GM23338 (cell line): ENCODE data around the gene BDH1. TPM values are rescaled to one million over a fixed set of nuclear protein-coding genes. Genes with fewer than 3 reads are reported as not detected.

ENCODE experiments used
- ATAC-seq: fragments of 200-7000 bp; cut with Tn5 transposase; 3 replicates; pipeline ENCODE4 v1.9.1; 2020
- DNase-seq: peaks from one replicate; pipeline ENCODE4 v3.0.0-alpha.2; 2015; ENCODE audit warnings: low spot score
- H2AFZ ChIP-seq: fragments of 200-600 bp; sonication (generic); 2 replicates; pipeline ENCODE4 v1.8.0; 2016; ENCODE audit warnings: antibody characterized with exemption, mild to moderate bottlenecking, moderate library complexity
- H3F3A ChIP-seq: fragments of 200-600 bp; sonication (generic); replicated peaks from 2 replicates; pipeline ENCODE4 v1.8.0; 2017; ENCODE audit warnings: antibody characterized with exemption, mixed run types, low read depth
- H3K27ac ChIP-seq: fragments of 200-600 bp; sonication (generic); 2 replicates; pipeline ENCODE4 v1.6.1; 2016; ENCODE audit warnings: low read depth
- H3K27me3 ChIP-seq: fragments of 200-600 bp; sonication (generic); 2 replicates; pipeline ENCODE4 v1.8.0; 2016; ENCODE audit warnings: mild to moderate bottlenecking, mixed run types, moderate library complexity; ENCODE audit not compliant: insufficient read depth
- H3K36me3 ChIP-seq: fragments of 200-600 bp; sonication (generic); 2 replicates; pipeline ENCODE4 v1.8.0; 2016; ENCODE audit warnings: mild to moderate bottlenecking; ENCODE audit not compliant: insufficient read depth
- H3K4me1 ChIP-seq: fragments of 200-600 bp; sonication (generic); 2 replicates; pipeline ENCODE4 v1.8.0; 2016; ENCODE audit warnings: mild to moderate bottlenecking, moderate library complexity; ENCODE audit not compliant: insufficient read depth
- H3K4me2 ChIP-seq: fragments of 200-600 bp; sonication (generic); 2 replicates; pipeline ENCODE4 v1.7.1; 2017; ENCODE audit warnings: mixed run types
- H3K4me3 ChIP-seq: fragments of 200-600 bp; sonication (generic); 2 replicates; pipeline ENCODE4 v1.6.1; 2016; ENCODE audit warnings: mixed run types
- H3K79me2 ChIP-seq: fragments of 200-600 bp; sonication (generic); replicated peaks from 2 replicates; pipeline ENCODE4 v1.8.0; 2017; ENCODE audit warnings: mild to moderate bottlenecking; ENCODE audit not compliant: insufficient read depth
- H3K9me2 ChIP-seq: fragments of 200-600 bp; sonication (generic); 2 replicates; pipeline ENCODE4 v1.8.0; 2017; ENCODE audit not compliant: insufficient read depth
- H4K20me1 ChIP-seq: fragments of 200-600 bp; sonication (generic); replicated peaks from 2 replicates; pipeline ENCODE4 v1.8.0; 2017; ENCODE audit warnings: mild to moderate bottlenecking; ENCODE audit not compliant: insufficient read depth
- H3K27ac Mint-ChIP-seq: 2 replicates; pipeline ENCODE4 v1.8.0; 2020; ENCODE audit warnings: inconsistent platforms, mild to moderate bottlenecking, moderate library complexity, mixed read lengths
- H3K27me3 Mint-ChIP-seq: 3 replicates; pipeline ENCODE4 v1.8.0; 2022; ENCODE audit warnings: low read depth, mild to moderate bottlenecking, moderate library complexity, mixed read lengths, inconsistent platforms; ENCODE audit not compliant: insufficient read depth, poor library complexity
- H3K36me3 Mint-ChIP-seq: 3 replicates; pipeline ENCODE4 v1.8.0; 2021; ENCODE audit warnings: low read depth, mild to moderate bottlenecking, inconsistent platforms, moderate library complexity, mixed read lengths
- H3K4me1 Mint-ChIP-seq: 3 replicates; pipeline ENCODE4 v1.8.0; 2020; ENCODE audit warnings: mild to moderate bottlenecking, inconsistent platforms, mixed read lengths
- H3K4me3 Mint-ChIP-seq: 3 replicates; pipeline ENCODE4 v1.8.0; 2021; ENCODE audit warnings: moderate library complexity, mild to moderate bottlenecking, inconsistent platforms, mixed read lengths
- H3K9me3 Mint-ChIP-seq: 3 replicates; pipeline ENCODE4 v1.8.0; 2020; ENCODE audit warnings: moderate library complexity, mild to moderate bottlenecking, inconsistent platforms, mixed read lengths
- CREB1 ChIP-seq: fragments of 250-450 bp; sonication (Bioruptor Pico); IDR thresholded peaks from 2 replicates; pipeline ENCODE4 v1.5.0; 2020; ENCODE audit warnings: low read depth, mild to moderate bottlenecking, moderate library complexity
- EZH2 ChIP-seq: fragments of 200-600 bp; sonication (generic); IDR thresholded peaks from one replicate; pipeline ENCODE4 v1.8.0; 2017; ENCODE audit warnings: antibody characterized with exemption, mild to moderate bottlenecking, low read depth; ENCODE audit not compliant: unreplicated experiment
- EZH2phosphoT487 ChIP-seq: fragments of 200-600 bp; sonication (generic); IDR thresholded peaks from one replicate; pipeline ENCODE4 v1.8.1; 2018; ENCODE audit warnings: antibody characterized with exemption; ENCODE audit not compliant: unreplicated experiment
- NANOG ChIP-seq: IDR thresholded peaks from 2 replicates; pipeline ENCODE4 v1.6.1; 2016; ENCODE audit warnings: antibody characterized with exemption, borderline replicate concordance
- STAT1 ChIP-seq: IDR thresholded peaks from one replicate; pipeline ENCODE4 v1.6.1; 2016; ENCODE audit warnings: antibody characterized with exemption; ENCODE audit not compliant: unreplicated experiment
- ZNF331 ChIP-seq: fragments of 250-450 bp; sonication (Bioruptor Pico); IDR thresholded peaks from 2 replicates; pipeline ENCODE4 v1.5.0; 2020; ENCODE audit warnings: low read depth, mild to moderate bottlenecking, moderate library complexity
- polyA plus RNA-seq: library from polyadenylated mRNA; unstranded; fragments of >200 nt; fragmentation: Nextera tagmentation; extraction: Ambion mirVana; gene quantifications from 2 replicates; pipeline ENCODE4 v1.2.1, GENCODE V29; 2016
- total RNA-seq: library from RNA; depleted of rRNA; stranded (reverse); fragments of >200 nt; shearing (Covaris generic); gene quantifications from 2 replicates; pipeline ENCODE4 v1.2.3, GENCODE V29; 2014
- TF ChIP-seq, protein P1 (sequence below): fragments of 250-450 bp; sonication (Bioruptor Pico); IDR thresholded peaks from 2 replicates; pipeline ENCODE4 v1.5.0; 2020; ENCODE audit warnings: mild to moderate bottlenecking, moderate library complexity
- TF ChIP-seq, protein P2 (sequence below), 2 experiments: fragments of 200-600 bp in 1 of 2; sonication (generic) in 1 of 2; conservative IDR thresholded peaks; 2 replicates each; pipeline versions ENCODE4 v1.5.1 to v1.6.1; 2016 to 2017; ENCODE audit warnings: antibody characterized with exemption in 2 of 2, low read depth in 2 of 2, mild to moderate bottlenecking in 2 of 2, moderate library complexity in 1 of 2
- TF ChIP-seq, protein P3 (sequence below): IDR thresholded peaks from one replicate; pipeline ENCODE4 v1.6.1; 2018; ENCODE audit warnings: antibody characterized with exemption; ENCODE audit not compliant: unreplicated experiment

The BDH1 gene
- total and polyA plus RNA-seq, 2 experiments from 2014 or later = 18.1 to 19.3 TPM

DNA sequence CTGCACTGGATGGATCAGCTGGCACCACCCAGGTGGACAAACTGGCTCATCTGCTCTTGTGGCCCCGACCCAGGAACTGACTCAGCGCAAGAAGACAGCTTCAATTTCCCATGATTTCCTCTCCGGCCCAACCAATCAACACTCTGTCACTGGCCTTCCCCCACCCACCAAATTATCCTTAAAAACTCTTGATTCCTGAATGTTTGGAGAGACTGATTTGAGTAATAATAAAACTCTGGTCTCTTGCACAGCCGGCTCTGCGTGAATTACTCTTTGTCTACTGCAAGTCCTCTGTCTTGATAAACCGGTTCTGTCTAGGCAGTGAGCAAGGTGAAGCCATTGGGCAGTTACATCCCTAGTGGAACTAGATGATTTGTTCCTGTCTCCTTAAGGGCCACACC is 16.1 kb downstream of the BDH1 start:
- no peaks in the 10 kb centered on the region for H3K79me2 ChIP-seq
- H3K9me3 Mint-ChIP-seq = no peaks in the 10 kb centered on the region
- no peak overlapping the region for H3K4me3 ChIP-seq
- H3K27me3 ChIP-seq = no peaks in the 10 kb centered on the region
- no peaks in the 10 kb centered on the region for H3K36me3 ChIP-seq
- DNase-seq = peak; percentile 27
- no peak overlapping the region for H2AFZ ChIP-seq
- no peak overlapping the region for H3K4me3 Mint-ChIP-seq
- H3K4me1 Mint-ChIP-seq = peaks cover 50% of the 10 kb centered on the region
- H3K4me1 ChIP-seq = peaks cover 29% of the 10 kb centered on the region
- ATAC-seq = no peak
- no peak for TF ChIP-seq CREB1 (CRISPR knock-in tag)
- peaks cover 31% of the 10 kb centered on the region; the same call in 2 of the 3 replicates for H3K36me3 Mint-ChIP-seq
- peaks cover 27% of the 10 kb centered on the region for H3F3A ChIP-seq
- H3K27me3 Mint-ChIP-seq = peaks cover 12% of the 10 kb centered on the region
- peak overlapping the region; percentile 41; the same call in 1 of the 2 replicates for H3K27ac Mint-ChIP-seq
- no peaks in the 10 kb centered on the region for H4K20me1 ChIP-seq
- no peaks in the 10 kb centered on the region for H3K9me2 ChIP-seq
- H3K4me2 ChIP-seq = peak overlapping the region; percentile 66
- no peak overlapping the region for H3K27ac ChIP-seq

DNA sequence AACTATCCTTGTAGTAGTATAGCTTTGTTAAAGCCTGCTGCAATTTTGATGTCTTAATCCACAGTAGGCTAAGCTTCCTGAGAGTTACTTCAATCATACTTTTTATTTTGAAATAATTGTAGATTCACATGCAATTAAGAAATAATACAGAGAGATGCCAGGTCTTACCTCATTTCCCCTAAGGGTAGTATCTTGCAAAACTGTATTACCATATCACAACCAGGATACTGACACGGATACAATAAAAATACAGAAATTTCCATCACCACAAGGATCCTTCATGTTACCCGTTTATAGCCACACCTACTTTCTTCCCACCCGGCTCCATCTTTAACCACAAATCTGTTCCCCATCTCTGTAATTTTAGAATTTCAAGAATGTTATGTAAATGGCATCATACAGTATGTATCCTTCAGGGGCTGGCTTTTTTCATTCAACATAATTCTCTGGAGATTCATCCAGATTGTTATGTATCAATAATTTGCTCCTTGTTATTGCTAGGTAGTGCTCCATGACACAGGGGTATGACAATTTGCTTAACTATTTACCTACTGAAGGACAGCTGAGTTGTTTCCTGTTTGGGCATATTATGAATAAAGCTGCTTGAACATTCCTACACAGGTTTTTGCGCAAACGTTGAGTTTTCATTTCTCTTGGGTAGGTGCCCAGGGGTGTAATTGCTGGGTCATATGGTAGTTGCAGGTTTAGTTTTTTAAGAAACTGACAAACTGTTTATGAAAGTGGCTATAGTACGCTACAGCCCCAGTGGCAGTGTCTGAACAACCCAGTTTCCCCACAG is 21.6 kb downstream of the BDH1 start:
- no peak for DNase-seq
- no peaks in the 10 kb centered on the region for H3K79me2 ChIP-seq
- Mint-ChIP-seq H3K4me3 (no peak overlapping the region), H3K36me3 (peaks cover 20% of the 10 kb centered on the region; the same call in 2 of the 3 replicates), H3K27me3 (no peaks in the 10 kb centered on the region), H3K9me3 (no peaks in the 10 kb centered on the region), H3K4me1 (peaks cover 2% of the 10 kb centered on the region; the same call in 2 of the 3 replicates), H3K27ac (no peak overlapping the region)
- H3F3A ChIP-seq = no peaks in the 10 kb centered on the region
- ATAC-seq = no peak
- H3K4me1 ChIP-seq = no peaks in the 10 kb centered on the region
- no peak overlapping the region for H2AFZ ChIP-seq
- no peaks in the 10 kb centered on the region for H3K36me3 ChIP-seq
- H3K9me2 ChIP-seq = no peaks in the 10 kb centered on the region
- no peak overlapping the region for H3K4me3 ChIP-seq
- peaks cover 3% of the 10 kb centered on the region; the same call in 1 of the 2 replicates for H4K20me1 ChIP-seq
- no peaks in the 10 kb centered on the region for H3K27me3 ChIP-seq
- no peak overlapping the region for H3K27ac ChIP-seq
- H3K4me2 ChIP-seq = no peak overlapping the region
- no peak for TF ChIP-seq EZH2phosphoT487
- TF ChIP-seq, protein P1, sequence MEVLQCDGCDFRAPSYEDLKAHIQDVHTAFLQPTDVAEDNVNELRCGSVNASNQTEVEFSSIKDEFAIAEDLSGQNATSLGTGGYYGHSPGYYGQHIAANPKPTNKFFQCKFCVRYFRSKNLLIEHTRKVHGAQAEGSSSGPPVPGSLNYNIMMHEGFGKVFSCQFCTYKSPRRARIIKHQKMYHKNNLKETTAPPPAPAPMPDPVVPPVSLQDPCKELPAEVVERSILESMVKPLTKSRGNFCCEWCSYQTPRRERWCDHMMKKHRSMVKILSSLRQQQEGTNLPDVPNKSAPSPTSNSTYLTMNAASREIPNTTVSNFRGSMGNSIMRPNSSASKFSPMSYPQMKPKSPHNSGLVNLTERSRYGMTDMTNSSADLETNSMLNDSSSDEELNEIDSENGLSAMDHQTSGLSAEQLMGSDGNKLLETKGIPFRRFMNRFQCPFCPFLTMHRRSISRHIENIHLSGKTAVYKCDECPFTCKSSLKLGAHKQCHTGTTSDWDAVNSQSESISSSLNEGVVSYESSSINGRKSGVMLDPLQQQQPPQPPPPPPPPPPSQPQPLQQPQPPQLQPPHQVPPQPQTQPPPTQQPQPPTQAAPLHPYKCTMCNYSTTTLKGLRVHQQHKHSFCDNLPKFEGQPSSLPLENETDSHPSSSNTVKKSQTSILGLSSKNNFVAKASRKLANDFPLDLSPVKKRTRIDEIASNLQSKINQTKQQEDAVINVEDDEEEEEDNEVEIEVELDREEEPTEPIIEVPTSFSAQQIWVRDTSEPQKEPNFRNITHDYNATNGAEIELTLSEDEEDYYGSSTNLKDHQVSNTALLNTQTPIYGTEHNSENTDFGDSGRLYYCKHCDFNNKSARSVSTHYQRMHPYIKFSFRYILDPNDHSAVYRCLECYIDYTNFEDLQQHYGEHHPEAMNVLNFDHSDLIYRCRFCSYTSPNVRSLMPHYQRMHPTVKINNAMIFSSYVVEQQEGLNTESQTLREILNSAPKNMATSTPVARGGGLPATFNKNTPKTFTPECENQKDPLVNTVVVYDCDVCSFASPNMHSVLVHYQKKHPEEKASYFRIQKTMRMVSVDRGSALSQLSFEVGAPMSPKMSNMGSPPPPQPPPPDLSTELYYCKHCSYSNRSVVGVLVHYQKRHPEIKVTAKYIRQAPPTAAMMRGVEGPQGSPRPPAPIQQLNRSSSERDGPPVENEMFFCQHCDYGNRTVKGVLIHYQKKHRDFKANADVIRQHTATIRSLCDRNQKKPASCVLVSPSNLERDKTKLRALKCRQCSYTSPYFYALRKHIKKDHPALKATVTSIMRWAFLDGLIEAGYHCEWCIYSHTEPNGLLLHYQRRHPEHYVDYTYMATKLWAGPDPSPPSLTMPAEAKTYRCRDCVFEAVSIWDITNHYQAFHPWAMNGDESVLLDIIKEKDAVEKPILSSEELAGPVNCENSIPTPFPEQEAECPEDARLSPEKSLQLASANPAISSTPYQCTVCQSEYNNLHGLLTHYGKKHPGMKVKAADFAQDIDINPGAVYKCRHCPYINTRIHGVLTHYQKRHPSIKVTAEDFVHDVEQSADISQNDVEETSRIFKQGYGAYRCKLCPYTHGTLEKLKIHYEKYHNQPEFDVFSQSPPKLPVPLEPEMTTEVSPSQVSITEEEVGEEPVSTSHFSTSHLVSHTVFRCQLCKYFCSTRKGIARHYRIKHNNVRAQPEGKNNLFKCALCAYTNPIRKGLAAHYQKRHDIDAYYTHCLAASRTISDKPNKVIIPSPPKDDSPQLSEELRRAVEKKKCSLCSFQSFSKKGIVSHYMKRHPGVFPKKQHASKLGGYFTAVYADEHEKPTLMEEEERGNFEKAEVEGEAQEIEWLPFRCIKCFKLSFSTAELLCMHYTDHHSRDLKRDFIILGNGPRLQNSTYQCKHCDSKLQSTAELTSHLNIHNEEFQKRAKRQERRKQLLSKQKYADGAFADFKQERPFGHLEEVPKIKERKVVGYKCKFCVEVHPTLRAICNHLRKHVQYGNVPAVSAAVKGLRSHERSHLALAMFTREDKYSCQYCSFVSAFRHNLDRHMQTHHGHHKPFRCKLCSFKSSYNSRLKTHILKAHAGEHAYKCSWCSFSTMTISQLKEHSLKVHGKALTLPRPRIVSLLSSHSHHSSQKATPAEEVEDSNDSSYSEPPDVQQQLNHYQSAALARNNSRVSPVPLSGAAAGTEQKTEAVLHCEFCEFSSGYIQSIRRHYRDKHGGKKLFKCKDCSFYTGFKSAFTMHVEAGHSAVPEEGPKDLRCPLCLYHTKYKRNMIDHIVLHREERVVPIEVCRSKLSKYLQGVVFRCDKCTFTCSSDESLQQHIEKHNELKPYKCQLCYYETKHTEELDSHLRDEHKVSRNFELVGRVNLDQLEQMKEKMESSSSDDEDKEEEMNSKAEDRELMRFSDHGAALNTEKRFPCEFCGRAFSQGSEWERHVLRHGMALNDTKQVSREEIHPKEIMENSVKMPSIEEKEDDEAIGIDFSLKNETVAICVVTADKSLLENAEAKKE = no peak
- TF ChIP-seq ZNF331 (CRISPR knock-in tag) = no peak
- TF ChIP-seq, protein P2, sequence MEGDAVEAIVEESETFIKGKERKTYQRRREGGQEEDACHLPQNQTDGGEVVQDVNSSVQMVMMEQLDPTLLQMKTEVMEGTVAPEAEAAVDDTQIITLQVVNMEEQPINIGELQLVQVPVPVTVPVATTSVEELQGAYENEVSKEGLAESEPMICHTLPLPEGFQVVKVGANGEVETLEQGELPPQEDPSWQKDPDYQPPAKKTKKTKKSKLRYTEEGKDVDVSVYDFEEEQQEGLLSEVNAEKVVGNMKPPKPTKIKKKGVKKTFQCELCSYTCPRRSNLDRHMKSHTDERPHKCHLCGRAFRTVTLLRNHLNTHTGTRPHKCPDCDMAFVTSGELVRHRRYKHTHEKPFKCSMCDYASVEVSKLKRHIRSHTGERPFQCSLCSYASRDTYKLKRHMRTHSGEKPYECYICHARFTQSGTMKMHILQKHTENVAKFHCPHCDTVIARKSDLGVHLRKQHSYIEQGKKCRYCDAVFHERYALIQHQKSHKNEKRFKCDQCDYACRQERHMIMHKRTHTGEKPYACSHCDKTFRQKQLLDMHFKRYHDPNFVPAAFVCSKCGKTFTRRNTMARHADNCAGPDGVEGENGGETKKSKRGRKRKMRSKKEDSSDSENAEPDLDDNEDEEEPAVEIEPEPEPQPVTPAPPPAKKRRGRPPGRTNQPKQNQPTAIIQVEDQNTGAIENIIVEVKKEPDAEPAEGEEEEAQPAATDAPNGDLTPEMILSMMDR (conservative IDR thresholded peaks at IDR 0.05; ENCODE audit: low read depth in 2 of 2) = no peak
- no peak for TF ChIP-seq EZH2
- no peak for TF ChIP-seq STAT1
- no peak for TF ChIP-seq CREB1 (CRISPR knock-in tag)
- TF ChIP-seq NANOG = no peak
- TF ChIP-seq, protein P3, sequence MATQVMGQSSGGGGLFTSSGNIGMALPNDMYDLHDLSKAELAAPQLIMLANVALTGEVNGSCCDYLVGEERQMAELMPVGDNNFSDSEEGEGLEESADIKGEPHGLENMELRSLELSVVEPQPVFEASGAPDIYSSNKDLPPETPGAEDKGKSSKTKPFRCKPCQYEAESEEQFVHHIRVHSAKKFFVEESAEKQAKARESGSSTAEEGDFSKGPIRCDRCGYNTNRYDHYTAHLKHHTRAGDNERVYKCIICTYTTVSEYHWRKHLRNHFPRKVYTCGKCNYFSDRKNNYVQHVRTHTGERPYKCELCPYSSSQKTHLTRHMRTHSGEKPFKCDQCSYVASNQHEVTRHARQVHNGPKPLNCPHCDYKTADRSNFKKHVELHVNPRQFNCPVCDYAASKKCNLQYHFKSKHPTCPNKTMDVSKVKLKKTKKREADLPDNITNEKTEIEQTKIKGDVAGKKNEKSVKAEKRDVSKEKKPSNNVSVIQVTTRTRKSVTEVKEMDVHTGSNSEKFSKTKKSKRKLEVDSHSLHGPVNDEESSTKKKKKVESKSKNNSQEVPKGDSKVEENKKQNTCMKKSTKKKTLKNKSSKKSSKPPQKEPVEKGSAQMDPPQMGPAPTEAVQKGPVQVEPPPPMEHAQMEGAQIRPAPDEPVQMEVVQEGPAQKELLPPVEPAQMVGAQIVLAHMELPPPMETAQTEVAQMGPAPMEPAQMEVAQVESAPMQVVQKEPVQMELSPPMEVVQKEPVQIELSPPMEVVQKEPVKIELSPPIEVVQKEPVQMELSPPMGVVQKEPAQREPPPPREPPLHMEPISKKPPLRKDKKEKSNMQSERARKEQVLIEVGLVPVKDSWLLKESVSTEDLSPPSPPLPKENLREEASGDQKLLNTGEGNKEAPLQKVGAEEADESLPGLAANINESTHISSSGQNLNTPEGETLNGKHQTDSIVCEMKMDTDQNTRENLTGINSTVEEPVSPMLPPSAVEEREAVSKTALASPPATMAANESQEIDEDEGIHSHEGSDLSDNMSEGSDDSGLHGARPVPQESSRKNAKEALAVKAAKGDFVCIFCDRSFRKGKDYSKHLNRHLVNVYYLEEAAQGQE = no peak
